HG03025 (cell line): Measurements from ENCODE around the gene NEMF.
A peak's percentile ranks its signal among the peaks of the same experiment; 100 is the strongest.
"Not testable (repeated sequence)": the region's sequence is repeated elsewhere in the genome, so short reads cannot be mapped to it uniquely, and the experiment has no call there.

Source experiments
- ATAC-seq: cut with Tn5 transposase; IDR thresholded peaks from one replicate; pipeline ENCODE4 v1.9.1; 2021; ENCODE audit warnings: mild to moderate bottlenecking, moderate library complexity; ENCODE audit not compliant: unreplicated experiment, low FRiP score

The NEMF gene

GRCh38 chr14:49880267-49881064, 27.9 kb upstream of the NEMF start:
- ATAC-seq: no peak

- ATAC-seq: no peak
Measured at GRCh38 chr14:49879646-49880204, 27.1 kb upstream of the NEMF start.

DNA sequence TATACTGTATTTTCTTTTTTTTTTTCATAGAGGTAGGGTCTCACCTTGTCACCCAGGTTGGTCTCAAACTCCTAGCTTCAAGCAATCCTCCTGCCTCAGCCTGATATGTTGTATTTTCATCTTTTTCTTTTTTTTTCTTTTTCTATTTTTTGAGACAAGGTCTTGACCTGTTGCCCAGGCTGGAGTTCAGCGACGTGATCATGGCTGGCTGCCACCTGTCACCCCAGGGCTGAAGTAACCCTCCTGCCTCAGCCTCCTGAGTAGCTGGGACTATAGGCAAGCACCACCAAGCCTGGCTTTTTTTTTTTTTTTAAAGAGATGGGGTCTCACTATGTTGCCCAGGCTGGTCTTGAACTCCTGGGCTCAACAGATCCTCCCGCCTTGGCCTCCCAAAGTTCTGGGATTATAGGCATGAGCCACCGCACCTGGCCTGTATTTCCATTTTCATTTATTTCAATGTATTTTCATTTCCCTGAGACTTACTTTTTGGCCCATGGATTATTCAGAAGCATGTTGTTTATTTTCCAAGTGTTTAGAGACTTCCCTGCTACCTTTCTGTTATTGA, 24.1 kb upstream of the NEMF start:
- ATAC-seq: no peak

DNA sequence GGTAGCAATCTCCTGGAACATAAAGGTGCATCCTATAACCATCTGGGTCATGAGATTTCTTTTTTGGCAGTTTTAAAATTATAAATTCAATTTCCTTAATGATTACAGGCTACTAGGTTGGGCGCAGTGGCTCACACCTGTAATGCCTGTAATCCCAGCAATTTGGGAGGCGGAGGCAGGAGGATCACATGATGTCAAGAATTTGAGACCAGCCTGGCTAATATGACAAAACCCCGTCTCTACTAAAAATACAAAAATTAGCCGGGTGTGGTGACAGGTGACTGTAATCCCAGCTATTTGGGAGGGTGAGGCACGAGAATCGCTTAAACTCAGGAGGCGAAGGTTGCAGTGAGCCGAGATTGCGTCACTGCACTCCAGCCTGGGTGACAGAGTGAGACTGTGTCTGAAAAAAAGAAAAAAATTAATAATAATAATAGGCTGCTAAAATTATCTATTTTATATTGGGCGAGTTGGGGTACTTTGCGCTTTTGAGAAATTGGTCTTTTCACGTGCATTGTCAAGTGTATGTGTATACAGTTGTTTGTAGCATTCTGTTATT, 23.1 kb upstream of the NEMF start:
- ATAC-seq: no peak

- not testable (repeated sequence) for ATAC-seq
Measured at GRCh38 chr14:49873548-49873947, 21.0 kb upstream of the NEMF start.

GRCh38 chr14:49870908-49871307, 18.3 kb upstream of the NEMF start:
- no peak for ATAC-seq

DNA sequence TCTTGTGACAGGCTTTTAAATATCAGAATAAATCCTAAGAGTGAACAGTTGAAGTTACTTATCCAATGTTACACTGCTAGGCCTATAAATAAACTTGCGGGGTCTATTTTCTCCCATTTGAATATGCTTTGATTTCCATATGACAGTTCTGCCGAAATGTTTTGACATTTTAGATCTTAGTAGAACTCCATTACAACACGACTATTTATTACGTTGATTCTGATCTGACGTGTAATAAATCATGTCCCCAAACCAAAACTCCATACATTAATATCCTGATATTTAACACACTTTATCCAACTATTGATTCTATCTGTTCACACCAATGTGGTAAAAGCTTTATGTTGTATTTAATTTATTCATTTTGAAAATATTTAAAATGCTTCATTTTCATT, 16.1 kb upstream of the NEMF start:
- no peak for ATAC-seq

GRCh38 chr14:49867831-49868719, 15.5 kb upstream of the NEMF start:
- ATAC-seq: peak; percentile 88

GRCh38 chr14:49865431-49865859, 12.9 kb upstream of the NEMF start:
- no peak for ATAC-seq

DNA sequence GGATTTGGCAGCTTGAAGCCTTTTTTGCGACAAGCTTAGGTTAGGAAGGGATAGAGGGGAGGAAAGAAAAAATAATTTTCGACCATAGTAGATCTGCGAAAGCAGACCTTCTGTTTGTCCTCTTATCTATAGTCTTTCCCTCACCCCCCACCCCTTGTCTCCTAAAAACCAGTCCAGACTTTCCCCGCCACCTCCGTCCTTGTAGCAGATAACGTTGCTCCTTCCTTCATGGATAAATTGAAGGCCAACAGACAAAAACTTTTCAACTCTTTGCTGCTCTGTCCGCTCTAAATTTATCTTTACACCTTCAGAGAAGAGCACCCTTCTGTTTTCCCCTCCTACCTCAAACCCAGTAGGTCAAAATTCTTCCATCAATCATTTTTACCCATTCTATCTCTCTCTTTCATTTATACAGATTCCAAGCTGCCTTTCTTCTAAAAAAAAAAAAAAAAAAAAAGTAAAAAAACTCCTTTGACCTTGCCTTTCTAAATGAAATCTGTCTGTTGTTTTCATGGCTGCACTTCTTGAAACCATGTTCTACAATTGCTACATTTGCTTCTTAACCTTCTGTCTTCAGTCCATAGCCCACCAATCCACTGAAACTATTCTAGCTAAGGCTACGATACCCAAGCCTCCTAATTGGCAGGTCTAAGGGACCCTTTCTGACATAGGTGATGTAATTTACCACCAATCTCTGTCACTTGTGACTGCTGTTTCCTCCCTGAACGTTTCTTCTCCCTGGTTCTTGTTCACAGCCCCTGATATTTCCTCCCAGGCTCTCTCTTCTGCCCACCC, 11.1 kb upstream of the NEMF start:
- no peak for ATAC-seq

DNA sequence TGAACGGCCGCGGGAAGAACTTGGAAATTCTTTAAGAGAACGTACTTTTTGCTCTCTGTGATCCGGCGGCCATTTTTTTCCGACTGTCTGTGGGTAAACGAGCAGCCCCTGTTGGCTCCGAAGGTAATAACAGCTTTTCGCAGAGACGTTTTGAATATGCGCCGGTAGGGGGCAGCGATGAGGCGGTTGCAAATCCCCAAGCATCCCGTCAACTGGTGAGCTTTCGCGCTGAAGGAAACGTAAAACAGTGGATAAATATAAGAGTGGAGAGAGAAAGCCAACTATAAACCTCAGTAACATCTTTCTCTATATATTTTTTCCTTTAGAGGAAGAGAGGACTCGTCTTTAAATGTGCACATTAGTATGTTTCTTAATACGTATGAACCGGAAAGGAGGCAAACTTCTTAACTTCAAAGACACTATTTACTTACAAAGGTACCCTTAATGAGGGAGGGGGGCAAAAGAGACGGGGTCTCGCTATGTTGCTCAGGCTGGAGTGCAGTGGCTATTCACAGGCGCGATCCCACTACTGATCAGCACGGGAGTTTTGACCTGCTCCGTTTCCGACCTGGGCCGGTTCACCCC, 9.6 kb upstream of the NEMF start:
- peak; percentile 30 for ATAC-seq

- peak; percentile 7 for ATAC-seq
Measured at GRCh38 chr14:49861699-49862088, 9.1 kb upstream of the NEMF start.

- no peak for ATAC-seq
Measured at GRCh38 chr14:49860988-49861698, 8.6 kb upstream of the NEMF start.

- no peak for ATAC-seq
Measured at GRCh38 chr14:49858383-49858782, 5.8 kb upstream of the NEMF start.

DNA sequence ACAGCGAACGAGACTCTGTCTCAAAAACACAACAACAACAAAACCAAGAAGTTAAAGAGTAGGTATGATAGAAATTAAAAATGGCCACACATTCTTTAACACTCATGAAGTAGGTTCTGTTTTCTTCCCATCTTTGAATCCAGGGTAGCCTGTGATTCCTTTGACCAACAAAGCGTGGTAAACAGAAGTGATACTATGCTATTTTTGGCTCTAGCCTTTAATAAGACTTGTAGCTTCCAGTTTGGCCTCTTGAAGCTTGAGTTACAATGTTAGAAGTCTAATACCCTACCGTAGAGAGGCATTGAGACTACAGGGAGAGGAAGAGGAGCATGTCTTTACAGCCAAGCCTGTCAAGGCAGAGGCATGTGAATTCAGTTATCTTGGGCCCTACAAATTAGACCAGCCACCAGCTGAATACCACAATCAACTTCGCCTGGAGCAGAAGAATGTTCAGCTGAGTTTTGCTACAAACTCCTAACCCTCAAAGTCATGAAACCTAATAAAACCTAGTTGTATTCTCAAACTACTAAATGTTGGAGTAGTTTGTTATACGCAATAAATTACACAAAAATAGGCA, 4.9 kb upstream of the NEMF start:
- ATAC-seq: no peak

DNA sequence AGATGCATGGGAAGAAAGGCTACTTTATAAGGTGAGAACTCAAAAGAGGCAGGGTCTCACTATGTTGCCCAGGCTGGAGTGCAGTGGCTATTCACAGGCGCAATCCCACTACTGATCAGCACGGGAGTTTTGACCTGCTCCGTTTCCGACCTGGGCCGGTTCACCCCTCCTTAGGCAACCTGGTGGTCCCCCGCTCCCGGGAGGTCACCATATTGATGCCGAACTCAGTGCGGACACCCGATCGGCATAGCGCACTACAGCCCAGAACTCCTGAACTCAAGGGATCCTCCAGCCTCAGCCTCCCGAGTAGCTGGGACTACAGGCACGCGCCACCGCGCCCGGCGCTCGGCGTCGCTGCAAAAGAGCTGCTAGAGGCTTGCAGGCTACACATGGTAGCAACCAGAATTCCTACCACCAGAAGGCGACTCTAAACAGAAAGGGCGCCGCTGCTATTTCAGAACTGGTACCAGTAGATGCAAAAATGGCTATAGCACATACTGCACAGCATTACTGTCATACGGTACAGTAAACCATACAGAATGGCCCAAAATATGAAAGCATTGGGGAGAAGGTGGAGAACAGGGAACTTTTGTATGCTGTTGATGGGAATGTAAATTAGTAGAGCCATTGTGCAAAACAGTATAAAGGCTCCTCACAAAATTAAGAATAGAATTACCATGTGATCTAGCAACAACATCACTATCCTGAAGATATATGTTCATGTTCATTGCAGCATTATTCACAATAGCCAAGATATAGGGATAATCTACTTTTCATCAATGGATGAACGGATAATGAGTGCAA, 1.2 kb upstream of the NEMF start:
- peak; percentile 42 for ATAC-seq

GRCh38 chr14:49853158-49853477, 530 bp upstream of the NEMF start:
- peak; percentile 22 for ATAC-seq

DNA sequence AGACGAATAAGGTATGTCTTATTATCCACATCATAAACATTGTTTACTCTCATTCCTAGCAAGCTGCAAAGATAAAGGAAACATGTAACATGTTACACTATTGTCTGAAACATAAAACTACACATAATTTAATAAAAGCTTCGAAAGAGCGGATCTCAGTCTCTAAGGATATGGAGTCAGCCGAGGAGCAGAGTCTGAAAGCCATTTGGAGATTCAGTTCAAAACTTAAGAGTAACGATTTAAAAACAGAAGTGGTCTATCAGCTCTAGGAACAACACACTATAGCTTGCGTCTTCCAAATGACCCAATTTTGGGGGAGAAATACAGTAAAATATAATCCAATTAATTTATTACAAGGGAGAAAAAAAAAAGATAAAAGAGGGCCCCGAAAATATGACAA, 775 bp downstream of the NEMF start:
- ATAC-seq: no peak
